Measurements from ENCODE around the gene CCDC78.

DNA sequence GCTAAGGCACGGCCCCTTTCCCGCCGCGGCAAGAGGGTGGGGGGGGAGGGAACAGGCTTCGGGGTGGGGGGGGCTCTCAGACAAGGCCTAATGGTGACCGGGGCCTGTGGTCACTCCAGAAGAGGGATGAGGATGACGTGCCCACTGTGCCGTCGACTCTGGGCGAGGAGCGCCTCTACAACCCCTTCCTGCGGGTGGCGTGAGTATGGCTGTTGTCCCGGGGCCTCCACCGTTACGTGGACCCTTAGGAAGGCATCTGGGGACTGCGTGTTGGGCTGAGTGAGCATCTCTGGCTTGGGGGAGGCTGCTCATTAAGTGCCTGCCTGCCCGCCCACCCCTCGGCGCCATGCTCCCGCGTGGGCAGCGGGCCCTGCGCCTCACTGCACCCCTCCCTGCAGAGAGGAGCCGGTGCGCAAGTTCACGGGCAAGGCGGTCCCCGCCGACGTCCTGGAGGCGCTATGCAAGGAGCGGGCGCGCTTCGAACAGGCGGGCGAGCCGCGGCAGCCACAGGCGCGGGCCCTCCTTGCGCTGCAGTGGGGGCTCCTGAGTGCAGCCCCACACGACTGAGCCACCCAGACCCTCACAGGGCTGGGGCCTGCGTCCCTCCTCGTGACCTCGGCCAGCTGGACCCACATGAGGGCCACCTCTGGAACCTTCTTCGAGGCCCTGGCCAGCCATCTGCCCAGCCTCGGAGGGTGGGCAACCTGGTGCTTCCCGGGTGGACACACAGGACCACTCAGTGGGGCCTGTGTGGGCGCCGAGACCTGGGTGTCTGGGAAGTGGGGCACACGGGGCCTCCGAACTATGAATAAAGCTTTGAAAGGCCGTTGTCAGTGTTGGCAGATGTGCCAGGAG, 2.9 kb upstream of the CCDC78 start:
- TF ChIP-seq, protein P1, sequence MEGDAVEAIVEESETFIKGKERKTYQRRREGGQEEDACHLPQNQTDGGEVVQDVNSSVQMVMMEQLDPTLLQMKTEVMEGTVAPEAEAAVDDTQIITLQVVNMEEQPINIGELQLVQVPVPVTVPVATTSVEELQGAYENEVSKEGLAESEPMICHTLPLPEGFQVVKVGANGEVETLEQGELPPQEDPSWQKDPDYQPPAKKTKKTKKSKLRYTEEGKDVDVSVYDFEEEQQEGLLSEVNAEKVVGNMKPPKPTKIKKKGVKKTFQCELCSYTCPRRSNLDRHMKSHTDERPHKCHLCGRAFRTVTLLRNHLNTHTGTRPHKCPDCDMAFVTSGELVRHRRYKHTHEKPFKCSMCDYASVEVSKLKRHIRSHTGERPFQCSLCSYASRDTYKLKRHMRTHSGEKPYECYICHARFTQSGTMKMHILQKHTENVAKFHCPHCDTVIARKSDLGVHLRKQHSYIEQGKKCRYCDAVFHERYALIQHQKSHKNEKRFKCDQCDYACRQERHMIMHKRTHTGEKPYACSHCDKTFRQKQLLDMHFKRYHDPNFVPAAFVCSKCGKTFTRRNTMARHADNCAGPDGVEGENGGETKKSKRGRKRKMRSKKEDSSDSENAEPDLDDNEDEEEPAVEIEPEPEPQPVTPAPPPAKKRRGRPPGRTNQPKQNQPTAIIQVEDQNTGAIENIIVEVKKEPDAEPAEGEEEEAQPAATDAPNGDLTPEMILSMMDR (IDR thresholded peaks at IDR 0.05; ENCODE audit: insufficient read depth, low read length, poor library complexity, severe bottlenecking), result no peak
- no peak for TF ChIP-seq EZH2phosphoT487 (conservative IDR thresholded peaks at IDR 0.05; ENCODE audit: low read length)
